ENCODE results near the gene AKNAD1. TPM values are rescaled to one million over a fixed set of nuclear protein-coding genes. Genes with fewer than 3 reads are reported as not detected.

The AKNAD1 gene
- polyA plus RNA-seq, 10 donors: 0.82 to 3.3 (median 1.7) TPM

DNA sequence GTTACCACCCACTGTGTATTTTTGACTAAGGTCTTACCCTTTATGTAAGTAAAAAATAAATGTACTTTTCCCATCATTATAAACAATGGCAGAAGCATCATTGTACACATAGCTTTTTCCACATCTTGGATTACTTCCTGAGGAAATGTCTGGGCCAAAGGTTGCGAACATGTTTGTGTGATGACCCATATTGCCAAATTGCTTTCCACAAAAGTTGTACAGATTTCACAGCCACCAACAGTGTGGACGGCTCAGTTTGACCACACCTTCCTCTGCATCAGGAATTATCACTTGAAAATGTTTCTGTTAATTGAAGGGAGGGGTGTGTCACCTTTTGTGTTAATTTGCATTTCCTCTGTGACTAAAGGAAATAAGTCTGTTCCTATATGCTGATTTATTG, 25.7 kb downstream of the AKNAD1 start:
- peak in 2 of 3 donors; percentile 53 to 76 for DNase-seq

DNA sequence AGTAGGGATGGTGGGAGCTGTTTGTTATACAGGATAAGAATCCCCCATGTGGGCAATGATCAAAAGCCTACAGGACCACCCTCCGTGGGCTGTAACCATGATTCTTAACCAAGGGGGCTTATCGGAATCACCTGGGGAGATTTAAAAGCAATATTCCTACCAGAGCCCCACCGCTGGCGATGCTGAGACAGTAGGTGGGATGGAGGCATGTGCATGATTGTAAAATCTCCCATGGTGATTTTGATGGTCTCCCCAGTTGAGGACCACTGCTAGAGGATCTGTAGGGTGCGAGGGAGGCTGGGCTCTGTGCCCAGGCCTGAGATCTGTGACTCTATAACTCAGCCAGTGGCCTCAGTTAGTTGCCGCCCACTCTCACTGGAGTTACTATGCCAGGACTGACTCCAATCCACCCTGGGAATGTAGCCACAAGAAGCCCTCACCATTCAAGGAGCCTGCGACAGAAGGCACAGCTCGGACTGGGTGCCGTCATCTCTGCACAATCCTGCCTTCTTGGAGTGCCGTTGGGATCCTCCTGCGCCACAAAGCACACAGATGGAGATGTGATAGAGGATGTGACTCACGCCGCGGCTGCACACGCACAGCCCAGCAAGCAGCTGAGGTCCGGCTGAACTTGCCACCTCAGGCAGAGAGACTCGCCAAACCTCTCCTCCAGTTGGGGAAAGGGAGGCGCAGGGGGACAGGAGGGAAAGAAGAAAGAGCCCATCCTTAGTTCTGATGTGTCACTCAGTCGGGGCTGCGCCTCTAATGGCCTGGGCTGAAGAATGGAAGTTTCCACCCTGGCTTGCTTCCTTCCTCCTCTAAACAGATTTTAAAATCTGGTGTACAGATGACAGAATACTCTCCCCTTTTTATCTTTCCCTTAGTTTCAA, 26.5 kb downstream of the AKNAD1 start:
- peak; percentile 79 to 92 (median 83) for DNase-seq

DNA sequence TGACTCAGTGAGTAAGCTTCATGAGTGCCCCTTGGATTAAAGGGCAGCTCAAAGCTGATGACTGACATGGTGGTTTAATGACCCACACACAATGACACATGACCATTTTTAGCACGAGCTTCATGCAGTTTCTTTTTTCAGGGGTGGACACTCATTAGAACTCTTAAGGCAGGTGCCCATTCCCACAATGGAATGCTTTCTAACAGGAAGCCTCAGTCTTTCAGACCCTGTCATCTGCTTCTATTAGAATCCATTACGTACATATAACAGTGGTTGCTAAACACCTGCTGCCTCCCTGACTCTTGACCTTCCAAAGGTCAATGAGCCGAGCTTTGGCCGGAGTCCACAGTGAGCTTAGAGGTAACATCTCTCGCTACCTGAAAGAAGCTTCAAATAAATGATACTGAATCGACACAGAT, 27.4 kb downstream of the AKNAD1 start:
- DNase-seq: peak in 2 of 3 donors; percentile 21 to 49

DNA sequence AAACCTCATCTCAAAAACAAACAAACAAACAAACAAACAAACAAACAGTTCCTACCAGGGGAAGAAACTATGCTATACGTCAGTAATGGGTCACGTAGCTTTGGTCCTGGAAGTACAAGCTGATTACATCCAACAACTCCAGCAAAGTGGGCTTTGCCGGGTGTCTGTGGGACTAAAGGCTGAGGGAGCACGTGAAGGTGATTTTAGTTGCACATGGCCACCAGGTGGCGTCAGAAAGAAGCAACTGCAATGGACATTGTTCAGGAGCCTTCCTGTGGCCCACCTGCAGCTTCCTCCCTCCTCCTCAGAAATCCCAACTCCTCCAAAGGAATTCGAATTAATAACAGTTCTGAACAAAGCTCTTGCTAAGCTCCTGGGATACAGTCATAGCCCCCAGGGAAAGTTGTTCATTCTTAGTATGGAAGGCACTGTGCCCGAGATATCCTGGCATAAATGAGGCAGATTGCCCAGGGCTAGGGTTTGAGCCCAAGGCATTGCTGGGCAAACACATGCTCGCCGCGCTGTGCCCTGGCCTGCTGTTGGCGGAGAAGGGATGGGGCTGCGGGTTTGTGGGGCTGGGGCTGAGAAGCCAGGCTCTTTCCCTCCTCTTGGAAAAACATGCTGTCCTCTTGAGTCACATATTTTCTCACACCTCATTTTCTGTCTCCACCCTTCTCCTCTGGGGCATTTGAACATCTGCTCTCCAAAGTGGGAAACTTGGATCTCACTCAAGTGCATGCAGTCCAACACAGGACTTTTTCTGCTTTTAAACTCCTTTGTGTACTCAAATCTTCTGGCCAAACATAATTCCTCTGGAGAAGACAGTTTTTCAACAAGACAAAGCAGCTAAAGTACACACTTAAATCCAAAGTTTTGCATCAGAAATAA, 28.6 kb downstream of the AKNAD1 start:
- DNase-seq: peak; percentile 88 to 96 (median 91)

DNA sequence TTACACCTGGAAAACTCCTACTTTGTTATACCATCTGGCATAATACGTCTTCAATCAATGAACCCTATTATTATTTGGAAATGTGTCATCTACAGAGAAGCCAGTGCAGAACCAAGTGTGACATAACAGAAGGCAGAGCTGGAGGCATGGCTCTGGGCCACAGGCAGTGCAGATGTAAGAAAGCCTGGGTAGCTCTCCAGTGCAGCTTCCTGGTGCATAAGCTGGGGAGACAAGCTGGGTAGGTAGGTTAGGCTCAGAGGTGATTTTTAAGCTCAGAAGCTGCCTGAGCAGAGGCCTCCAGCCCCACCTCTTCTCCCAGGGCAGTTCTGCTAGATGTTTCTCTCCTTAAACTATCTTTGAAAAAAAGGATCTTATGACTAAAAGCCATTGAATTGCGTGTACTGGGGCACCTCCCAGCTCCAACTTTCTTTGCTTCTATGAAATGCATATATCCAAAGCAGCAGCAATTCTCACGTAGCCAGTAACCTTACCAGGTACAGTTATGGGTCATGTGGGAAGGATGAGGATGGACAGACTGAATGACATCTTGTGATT, 30.7 kb downstream of the AKNAD1 start:
- DNase-seq: no peak

DNA sequence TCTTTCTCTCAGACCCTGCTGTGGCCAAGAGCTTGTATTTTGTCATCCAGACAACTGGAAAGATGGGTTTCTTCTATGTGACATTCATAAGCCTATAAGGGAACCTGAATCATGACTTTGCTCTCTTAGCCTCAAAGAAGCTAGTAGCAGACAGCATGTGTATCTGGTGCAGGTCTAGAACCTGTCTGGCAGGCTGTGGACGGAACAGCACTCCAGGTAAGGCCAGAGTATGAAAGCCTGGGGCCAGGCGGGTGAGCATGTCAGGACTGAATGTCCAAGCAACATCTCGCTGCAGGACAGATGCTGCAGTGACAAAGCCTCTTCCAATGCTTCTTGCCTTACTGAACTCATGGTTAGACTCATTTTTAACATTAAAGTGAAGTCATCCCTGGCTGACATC, 32.8 kb downstream of the AKNAD1 start:
- no peak for DNase-seq

DNA sequence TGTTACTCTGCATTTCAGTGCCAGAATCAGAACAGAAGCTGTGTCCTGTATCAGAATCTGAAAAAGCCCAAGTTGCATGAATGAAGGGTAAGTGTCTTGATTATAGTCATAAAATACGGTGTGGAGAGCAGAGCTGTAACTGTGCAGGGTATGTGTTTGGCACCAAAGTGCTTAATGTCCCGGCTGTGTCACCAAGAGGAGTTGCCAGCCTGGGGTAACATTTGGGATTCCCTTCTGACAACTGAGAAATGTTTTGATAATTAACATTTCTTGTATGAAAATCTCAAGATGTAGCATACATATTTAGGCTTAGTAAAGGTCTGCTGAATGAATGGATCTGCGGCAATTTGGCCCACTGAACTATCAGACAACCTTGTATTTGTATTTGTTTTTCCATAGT, 33.3 kb downstream of the AKNAD1 start:
- no peak for DNase-seq

DNA sequence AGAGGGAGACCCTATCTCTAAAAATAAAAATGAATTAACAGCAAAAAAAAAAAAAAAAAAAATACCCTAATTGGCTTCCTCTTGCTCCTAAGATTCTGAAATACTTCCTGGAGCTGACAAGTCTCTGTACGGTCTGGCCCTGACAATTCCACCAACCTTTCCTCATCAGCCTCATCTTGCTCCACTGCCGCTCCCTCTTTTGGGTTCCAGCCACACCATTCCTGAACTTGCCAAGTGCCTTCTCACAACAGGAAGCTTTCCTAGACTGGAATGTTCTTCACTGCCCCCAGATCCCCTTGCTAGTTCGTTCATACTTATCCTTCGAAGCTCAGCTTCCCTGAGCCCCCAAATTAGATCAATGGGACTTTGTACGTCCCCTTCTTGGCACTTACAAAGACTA, 37.0 kb downstream of the AKNAD1 start:
- no peak for DNase-seq

DNA sequence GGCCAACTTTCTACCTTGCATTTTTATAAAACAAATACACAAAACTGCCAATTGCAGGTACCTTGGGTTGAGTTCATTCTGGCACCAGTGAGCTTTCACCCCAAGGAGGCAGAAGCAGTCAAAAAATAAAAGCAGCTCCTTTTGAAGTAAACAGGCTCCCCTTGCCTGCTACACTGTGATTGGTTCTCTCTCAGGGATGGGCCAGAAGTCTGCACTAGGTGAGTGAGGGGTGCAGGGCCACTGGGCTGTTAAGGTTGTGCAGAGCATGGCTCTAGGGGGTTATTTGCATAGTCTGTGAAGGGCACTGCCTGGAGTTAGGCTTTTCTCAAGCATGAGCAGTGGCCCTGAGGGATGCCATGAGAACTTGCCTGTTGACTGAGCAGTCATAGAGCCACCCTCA, 39.1 kb downstream of the AKNAD1 start:
- no peak for DNase-seq

DNA sequence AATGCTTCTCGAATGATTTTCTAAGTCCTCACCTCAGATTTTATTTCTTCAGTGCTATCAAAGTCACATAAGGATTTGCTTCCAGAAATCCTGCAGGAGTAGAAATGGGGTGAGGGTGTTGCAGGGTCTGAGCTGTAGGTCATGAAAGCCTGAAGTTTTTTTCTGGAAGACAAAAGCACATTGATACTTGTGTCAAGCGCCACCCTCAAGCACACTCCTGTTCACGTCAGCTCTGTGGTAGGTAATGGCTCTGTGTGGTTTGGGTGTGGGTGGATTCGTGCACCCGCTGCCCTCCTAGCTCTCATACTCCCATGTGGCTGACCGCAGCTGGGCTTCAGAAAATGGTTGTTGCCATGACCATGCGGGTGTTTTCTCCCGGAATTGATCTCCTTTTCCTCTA, 39.9 kb downstream of the AKNAD1 start:
- DNase-seq: peak; percentile 44 to 85 (median 67)

DNA sequence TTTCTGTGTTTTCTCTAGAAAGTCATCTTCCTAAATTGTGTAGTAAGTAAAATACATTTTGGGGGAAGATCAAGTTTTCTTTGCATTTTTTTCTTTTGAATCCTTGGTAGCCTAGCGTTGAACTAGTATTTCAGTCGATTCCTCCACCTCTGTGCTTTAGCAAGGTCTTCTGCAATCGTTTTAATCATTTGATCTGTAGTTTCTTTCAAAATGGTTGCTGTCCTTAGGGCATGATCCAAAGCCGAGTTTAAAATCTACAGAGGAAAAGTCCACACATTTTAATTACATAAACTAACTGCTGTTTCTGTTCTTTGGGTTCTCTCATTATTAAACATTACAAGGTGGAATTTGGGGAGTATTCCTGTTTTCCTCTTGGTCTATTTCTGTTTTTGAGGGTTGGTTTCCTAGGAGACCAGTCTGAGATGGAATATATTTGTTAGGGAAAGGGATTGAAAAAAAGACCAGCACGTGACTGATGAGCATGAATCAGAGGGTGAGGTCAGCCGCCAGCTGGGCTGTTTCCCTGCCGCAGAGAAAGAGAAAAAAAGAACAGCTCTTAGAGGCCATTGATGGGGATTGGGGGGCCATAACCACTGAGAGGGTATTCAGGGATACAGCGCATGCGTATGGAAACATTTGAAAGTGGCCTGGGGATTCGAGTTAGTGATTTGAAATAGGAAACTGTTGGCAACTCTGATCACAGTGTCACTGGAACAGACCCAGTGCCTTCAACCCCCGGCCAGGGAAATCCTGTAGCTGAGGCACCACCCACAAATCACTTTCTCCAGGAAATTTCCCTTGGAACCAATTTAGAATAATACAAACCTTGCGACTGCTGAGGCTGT, 40.6 kb downstream of the AKNAD1 start:
- peak; percentile 93 to 98 (median 96) for DNase-seq

DNA sequence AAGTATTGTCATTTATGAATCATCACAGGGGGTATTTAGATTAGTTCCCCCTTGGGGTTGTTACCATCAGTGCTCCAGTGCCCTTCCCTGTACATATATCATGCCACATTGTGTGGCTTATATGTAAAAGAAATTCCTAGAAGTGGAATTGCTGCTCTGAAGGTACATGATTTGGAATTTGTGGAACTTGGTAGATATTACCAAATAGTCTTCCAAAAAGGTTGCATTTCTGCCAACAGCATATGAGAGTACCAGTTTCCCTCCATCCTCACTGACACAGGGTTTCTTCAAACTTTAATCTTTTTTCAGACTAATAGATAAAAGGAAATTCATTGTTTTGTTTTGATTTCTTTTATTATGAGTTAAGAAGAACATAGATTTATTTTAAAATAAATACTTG, 41.3 kb downstream of the AKNAD1 start:
- peak in 2 of 3 donors; percentile 18 to 44 for DNase-seq

DNA sequence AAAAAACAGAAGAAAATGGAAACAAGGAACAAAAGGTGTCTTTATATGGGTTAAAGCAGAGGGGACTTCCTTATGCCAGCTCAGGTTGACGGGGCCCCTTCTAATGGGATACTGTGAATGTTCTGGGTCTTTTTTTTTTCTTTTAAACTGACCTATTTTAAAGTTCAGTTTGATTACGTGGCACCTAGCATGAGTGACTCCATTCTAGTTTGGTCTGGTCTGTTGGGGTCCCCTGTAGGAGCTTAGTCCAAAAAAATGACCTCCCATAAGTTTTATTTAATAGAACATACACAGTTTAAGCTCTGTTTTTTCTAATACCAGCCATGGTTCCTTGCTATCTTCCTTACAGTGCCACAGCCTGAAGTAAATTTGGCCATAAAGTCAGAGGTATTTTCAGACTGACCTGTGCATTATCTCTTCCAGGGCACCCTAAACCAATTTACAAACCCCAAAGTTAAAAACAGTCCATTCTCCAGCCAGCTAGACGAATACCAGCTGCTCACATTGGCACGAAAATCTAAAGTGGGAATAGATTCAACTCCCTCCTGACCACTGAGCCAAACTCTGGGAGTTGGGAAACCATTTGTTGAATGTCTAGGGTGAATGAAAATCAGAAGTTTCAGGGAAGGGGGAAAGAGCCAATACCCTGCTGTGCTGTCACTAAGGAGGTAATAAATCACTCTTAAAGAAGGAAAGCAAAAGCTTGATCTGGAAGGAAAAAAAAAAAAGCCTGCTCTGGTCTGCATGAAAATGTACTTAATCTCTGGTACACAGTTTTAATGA, 42.4 kb downstream of the AKNAD1 start:
- DNase-seq: peak; percentile 31 to 77 (median 67)

DNA sequence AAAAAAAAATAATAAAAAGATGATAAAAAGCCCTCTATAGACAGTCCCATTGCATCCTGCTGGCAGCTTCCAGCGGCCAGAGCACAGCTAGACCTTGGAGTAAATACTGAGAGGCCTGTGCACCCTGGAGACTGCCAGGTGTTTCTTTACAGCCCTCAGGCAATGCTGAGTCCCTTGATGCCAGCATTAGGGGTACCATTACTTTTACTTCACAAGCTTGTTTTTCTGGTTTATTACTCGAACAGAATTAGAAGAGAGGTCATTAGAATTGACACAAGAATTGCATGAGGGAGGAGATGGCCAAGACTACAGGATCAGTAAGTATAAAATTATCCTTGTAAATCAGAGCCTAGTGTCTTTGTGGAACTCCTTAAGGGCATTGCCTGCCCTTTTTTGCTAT, 43.6 kb downstream of the AKNAD1 start:
- DNase-seq: no peak

DNA sequence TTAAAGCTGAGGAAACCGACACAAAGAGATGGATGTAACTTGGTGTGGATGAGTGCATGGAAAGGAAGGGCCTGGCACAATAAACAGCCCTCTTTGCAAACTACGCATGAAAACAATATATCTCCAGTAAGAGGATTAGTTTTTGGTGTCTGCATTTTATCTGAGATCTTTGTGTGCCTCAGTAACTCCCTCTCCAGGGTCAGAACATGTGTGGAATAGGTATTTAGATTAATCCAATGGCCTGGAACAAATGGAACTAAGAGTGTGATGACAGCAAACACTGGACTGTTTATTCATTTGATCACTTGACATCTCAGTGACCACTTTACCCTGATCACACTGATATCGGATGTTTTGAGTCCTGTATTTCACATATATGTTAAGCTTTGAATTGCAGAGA, 45.3 kb downstream of the AKNAD1 start:
- DNase-seq: no peak

DNA sequence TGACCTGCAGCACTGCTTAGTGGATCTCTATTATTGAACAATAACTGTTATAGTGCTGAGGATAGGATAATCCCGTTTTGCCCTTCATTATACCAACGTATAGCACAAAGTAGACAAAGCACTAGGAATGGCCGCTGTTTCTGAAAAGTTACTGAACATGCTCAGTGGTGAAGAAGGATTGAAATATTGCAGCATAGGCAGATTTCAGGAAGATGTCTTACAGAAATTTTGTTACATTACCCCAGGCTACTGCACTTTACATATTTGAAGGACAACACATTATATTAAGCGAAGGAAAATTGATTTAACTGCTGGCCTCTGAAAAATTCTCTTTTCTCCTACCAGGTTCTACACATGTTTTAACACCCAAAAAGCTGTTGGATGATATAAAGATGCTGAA, 48.5 kb downstream of the AKNAD1 start:
- no peak for DNase-seq

DNA sequence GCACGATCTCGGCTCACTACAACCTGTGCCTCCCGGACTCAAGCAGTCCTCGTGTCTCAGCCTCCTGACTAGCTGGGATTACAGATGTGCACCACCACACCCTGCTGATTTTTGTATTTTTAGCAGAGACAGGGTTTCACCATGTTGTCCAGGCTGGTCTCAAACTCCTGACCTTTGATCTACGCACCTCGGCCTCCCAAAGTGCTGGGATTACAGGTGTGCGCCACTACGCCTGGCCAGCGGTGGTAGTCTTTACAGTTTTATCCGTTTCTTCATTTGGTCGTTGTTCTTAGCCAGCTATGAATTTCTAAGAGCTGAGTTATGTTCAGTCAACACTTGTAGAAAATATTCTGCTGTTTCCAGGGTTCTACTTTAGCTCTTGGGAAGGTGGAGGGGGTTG, 53.3 kb downstream of the AKNAD1 start:
- DNase-seq: no peak

DNA sequence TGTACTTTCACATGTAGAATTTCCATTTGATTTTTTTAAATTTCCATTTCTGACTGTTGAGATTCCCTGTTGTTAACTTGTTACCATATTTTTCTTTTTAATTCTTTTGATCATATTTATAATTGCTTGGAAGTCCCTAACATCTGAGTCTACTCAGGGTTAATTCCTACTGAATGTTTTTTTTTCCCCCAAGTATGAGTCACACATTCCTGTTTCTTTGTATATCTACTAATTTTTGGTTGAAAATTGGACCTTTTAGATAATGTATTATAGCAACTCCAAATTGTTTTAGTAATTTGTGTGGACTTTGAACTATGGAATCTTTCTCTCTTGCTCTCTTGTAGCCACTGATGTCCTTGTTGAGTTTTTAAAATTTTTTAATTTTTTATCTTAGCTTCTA, 55.8 kb downstream of the AKNAD1 start:
- no peak for DNase-seq

DNA sequence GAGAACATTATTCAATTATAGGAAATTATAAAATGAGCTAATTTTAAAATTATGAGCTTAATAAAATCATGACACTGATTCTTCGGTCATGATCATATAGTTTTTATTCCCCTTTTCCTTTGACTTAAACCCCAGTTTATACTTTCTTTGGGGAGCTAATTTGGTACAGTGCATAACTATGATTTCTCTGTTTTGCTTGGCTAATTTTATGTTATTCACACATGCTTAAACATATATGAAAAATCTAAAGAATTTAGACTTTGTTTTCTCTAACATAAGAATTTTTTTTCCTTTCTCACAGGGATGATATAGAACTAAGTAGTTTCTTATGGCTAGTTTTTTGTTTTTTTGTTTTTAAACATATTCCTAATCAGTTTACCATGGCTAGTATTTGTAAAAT, 57.9 kb downstream of the AKNAD1 start:
- DNase-seq: no peak

DNA sequence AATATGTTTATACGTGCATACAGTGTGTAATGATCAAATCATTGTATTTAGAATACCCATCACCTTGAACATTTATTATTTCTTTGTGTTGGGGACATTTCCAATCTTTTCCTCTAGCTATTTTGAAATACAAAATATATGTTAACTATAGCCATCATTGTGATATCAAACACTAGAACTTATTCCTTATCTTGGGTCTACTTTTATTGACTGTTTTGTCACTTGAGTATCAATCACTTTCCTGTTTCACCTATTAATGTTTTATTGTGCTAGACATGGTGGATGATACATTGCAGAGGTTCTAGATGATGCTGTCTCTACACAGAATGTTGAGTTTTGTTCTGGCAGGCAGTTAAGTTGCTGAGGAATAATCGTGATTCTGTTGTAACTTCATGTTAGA, 64.5 kb downstream of the AKNAD1 start:
- no peak for DNase-seq

DNA sequence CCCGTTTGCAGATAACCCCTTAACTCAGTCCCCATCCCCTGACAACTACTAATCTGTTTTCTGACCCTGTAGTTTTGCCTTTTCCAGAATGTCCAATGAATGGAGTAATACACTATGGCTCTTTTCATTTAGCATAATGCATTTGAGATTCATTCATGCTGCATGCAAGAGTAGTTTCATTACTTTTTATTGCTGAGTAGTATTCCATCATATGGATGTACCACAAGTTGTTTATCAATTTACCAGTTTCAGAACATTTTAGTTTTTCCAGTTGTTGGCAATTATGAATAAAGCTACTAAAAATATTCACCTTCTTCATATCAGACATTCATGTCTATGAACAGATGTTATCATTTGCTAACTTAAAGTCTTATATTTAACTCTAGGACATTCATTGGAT, 65.1 kb downstream of the AKNAD1 start:
- no peak for DNase-seq

Measured in muscle of back (tissue), 11 donors.